GM12892 (cell line): Measurements from ENCODE around the gene ARMH2.

Experiments used
- POLR2A ChIP-seq: IDR thresholded peaks from 2 replicates; pipeline ENCODE4 v1.6.1; 2011; ENCODE audit warnings: low read depth, low read length, control low read depth
- POLR2AphosphoS5 ChIP-seq: IDR thresholded peaks from 2 replicates; pipeline ENCODE4 v1.6.1; 2011; ENCODE audit warnings: low read depth, low read length, control low read depth

- no peak for TF ChIP-seq POLR2A
- TF ChIP-seq POLR2AphosphoS5, result no peak
Measured at GRCh38 chr6:24753545-24753944, 45.2 kb downstream of the ARMH2 start.
